H1 (cell line): Measurements from ENCODE around the gene DRP2.

Source experiments
- CHD1 ChIP-seq: IDR thresholded peaks from 2 replicates; pipeline ENCODE4 v1.6.1; 2012; ENCODE audit warnings: low read depth, low read length, improper control_type of control experiment
- CTCF ChIP-seq, 3 experiments: IDR thresholded peaks; 1 replicate in 2 of 3; 2 replicates in 1 of 3; pipeline versions ENCODE4 v1.5.1 to v1.6.1; 2011; ENCODE audit warnings: low read length in 3 of 3, mild to moderate bottlenecking in 3 of 3, inconsistent platforms in 2 of 3, low read depth in 1 of 3, moderate library complexity in 1 of 3; ENCODE audit not compliant: insufficient read depth in 1 of 3; ENCODE audit errors: control extremely low read depth in 1 of 3
- EZH2 ChIP-seq: fragments of 200-600 bp; sonication (generic); IDR thresholded peaks from 2 replicates; pipeline ENCODE4 v1.7.1; 2012; ENCODE audit warnings: low read depth, mild to moderate bottlenecking, moderate library complexity, low read length, inconsistent platforms; ENCODE audit not compliant: severe bottlenecking
- POLR2A ChIP-seq, 2 experiments: IDR thresholded peaks; 1 replicate in 1 of 2; 2 replicates in 1 of 2; pipeline ENCODE4 v1.6.1; 2011; ENCODE audit warnings: low read depth in 2 of 2, low read length in 2 of 2, mild to moderate bottlenecking in 2 of 2; ENCODE audit errors: control extremely low read depth in 1 of 2
- SIX5 ChIP-seq: IDR thresholded peaks from 2 replicates; pipeline ENCODE4 v1.6.1; 2011; ENCODE audit warnings: mild to moderate bottlenecking, low read depth, low read length
- SP4 ChIP-seq: IDR thresholded peaks from 2 replicates; pipeline ENCODE4 v1.6.1; 2012; ENCODE audit warnings: low read length, inconsistent platforms

- TF ChIP-seq CHD1, result no peak
- TF ChIP-seq SIX5, result no peak
- no peak for TF ChIP-seq POLR2A (IDR thresholded peaks at IDR 0.05; ENCODE audit: control extremely low read depth in 1 of 2, low read depth in 2 of 2, low read length in 2 of 2)
- no peak for TF ChIP-seq SP4
- TF ChIP-seq CTCF (IDR thresholded peaks at IDR 0.05; ENCODE audit: control extremely low read depth in 1 of 3, insufficient read depth in 1 of 3, low read depth in 1 of 3, low read length in 3 of 3), result no peak
- TF ChIP-seq EZH2, result no peak
These were observed 71.5 kb downstream of the DRP2 start, which contains the start of gene TAF7L for GRCh38 chrX:101290957-101291603.
